ENCODE data around the gene COX4I1. TPM values are rescaled to one million over a fixed set of nuclear protein-coding genes. Genes with fewer than 3 reads are reported as not detected.

Gene COX4I1
- total and polyA plus RNA-seq, 2 of the 8 experiments (the other 6 are each of a cell fraction or from before 2014, with no cell fraction given), result 507 to 707 TPM

- no peak for TF ChIP-seq GTF2F1 (IDR thresholded peaks at IDR 0.05; ENCODE audit: borderline replicate concordance, low read depth, low read length)
- TF ChIP-seq ATF3 (IDR thresholded peaks at IDR 0.05; ENCODE audit: insufficient read depth, low read depth, low read length), result no peak
- TF ChIP-seq TEAD4 (IDR thresholded peaks at IDR 0.05; ENCODE audit: low read depth, low read length), result no peak
- no peak for TF ChIP-seq RXRA (IDR thresholded peaks at IDR 0.05; ENCODE audit: insufficient read depth, low read depth, low read length)
- no peak for TF ChIP-seq POLR2AphosphoS5 (IDR thresholded peaks at IDR 0.05; ENCODE audit: low read depth, low read length)
These were observed 20.3 kb downstream of the COX4I1 start (continued) for GRCh38 chr16:85819771-85820170.
